Rectal smooth muscle tissue (tissue), 1 donor: Measurements from ENCODE around the gene TUBGCP3.

Experiments
- H3K27ac ChIP-seq: one replicate; pipeline ENCODE4 v1.7.0; 2013; ENCODE audit warnings: low read depth, low read length, inconsistent platforms
- H3K27me3 ChIP-seq: one replicate; pipeline ENCODE4 v1.7.0; 2013; ENCODE audit warnings: low read length; ENCODE audit not compliant: control insufficient read depth, insufficient read depth
- H3K36me3 ChIP-seq: one replicate; pipeline ENCODE4 v1.7.0; 2013; ENCODE audit warnings: low read length; ENCODE audit not compliant: control insufficient read depth, insufficient read depth
- H3K4me1 ChIP-seq: one replicate; pipeline ENCODE4 v1.7.0; 2013; ENCODE audit warnings: low read length; ENCODE audit not compliant: control insufficient read depth, insufficient read depth
- H3K4me3 ChIP-seq: one replicate; pipeline ENCODE4 v1.7.0; 2013; ENCODE audit warnings: low read length
- H3K9ac ChIP-seq: one replicate; pipeline ENCODE4 v1.7.0; 2013; ENCODE audit warnings: low read length

The TUBGCP3 gene

GRCh38 chr13:112450118-112450903 lies 137.6 kb downstream of the TUBGCP3 start:
- Histone ChIP-seq H3K27me3 (peaks cover 4% of the 10 kb centered on the region), H3K4me1 (no peaks in the 10 kb centered on the region), H3K4me3 (no peak overlapping the region), H3K27ac (no peak overlapping the region), H3K9ac (no peak overlapping the region), H3K36me3 (no peaks in the 10 kb centered on the region)

GRCh38 chr13:112449545-112449930 lies 138.4 kb downstream of the TUBGCP3 start:
- Histone ChIP-seq H3K4me3 (no peak overlapping the region), H3K27ac (no peak overlapping the region), H3K4me1 (no peaks in the 10 kb centered on the region), H3K9ac (no peak overlapping the region), H3K27me3 (peaks cover 4% of the 10 kb centered on the region), H3K36me3 (no peaks in the 10 kb centered on the region)

DNA sequence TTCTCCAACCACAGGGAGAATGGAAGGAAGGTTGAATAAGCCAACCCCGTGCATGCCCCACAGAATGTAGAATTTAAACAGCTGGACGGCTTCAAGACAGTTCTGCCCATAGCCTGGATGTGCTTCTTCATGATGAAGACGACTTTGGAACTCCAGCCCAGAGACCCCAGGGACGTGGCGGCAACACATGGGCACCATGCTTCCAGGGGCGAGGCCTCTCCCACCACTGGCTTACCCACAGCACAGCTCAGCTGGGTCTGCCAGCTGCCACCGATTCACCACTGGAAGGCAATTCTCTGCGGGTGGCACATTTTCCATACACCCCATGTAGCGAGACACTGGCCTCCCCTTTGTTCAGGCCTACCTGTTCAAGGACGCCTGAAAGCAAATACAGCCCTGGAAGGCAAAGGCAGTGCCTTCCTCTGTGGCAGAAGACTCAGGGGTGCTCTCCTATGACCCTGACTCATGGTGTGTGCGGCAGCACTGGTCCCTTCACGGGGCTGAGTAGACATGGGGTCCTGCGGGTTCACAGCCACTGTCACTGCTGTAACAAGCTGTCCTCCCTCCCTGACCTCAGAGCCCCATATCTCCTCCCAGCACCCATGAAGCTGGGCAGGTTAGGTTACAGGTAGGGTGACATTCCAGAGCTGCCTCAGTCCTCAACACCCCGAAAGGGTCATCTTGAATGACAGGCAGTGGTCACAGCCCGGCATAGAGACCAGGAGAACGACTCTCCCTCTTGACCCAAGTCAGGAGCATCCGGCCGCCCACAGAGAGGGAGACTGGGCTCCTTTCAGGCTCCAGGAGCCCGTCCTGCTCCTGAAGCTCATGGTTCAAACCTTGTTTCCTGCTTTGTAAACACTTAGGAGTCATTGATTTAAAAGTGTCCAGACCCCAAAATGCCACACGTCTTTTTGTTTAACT lies 139.1 kb downstream of the TUBGCP3 start:
- Histone ChIP-seq H3K27me3 (peaks cover 4% of the 10 kb centered on the region), H3K9ac (no peak overlapping the region), H3K4me1 (no peaks in the 10 kb centered on the region), H3K4me3 (no peak overlapping the region), H3K27ac (no peak overlapping the region), H3K36me3 (no peaks in the 10 kb centered on the region)

- H3K27ac ChIP-seq = no peak overlapping the region
- no peak overlapping the region for H3K9ac ChIP-seq
- H3K27me3 ChIP-seq = peaks cover 13% of the 10 kb centered on the region
- H3K4me3 ChIP-seq = no peak overlapping the region
- no peaks in the 10 kb centered on the region for H3K36me3 ChIP-seq
- no peaks in the 10 kb centered on the region for H3K4me1 ChIP-seq
These were observed 140.0 kb downstream of the TUBGCP3 start for GRCh38 chr13:112447761-112448603.

DNA sequence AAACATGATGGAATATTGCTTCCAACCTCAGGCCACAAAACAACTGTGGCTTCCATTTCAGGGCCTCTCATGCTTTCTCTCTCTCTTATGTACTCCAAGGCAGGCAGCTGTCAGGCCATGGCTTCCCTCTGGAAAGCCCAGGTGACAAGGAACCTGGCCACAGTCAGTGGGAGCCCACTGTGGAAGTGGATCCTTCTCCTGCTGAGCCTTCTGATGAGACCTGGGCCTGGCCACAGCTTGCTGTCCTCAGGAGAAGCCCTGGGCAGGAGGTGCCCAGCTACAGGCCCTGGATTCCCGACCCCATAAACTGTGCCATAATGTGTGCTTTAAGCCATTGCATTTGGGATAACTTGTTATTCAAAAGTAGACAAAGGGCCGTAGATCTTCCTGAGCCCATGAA lies 140.6 kb downstream of the TUBGCP3 start:
- H3K27me3 ChIP-seq = peaks cover 13% of the 10 kb centered on the region
- H3K4me1 ChIP-seq = no peaks in the 10 kb centered on the region
- H3K36me3 ChIP-seq = no peaks in the 10 kb centered on the region
- H3K9ac ChIP-seq = no peak overlapping the region
- H3K27ac ChIP-seq = no peak overlapping the region
- H3K4me3 ChIP-seq = no peak overlapping the region

DNA sequence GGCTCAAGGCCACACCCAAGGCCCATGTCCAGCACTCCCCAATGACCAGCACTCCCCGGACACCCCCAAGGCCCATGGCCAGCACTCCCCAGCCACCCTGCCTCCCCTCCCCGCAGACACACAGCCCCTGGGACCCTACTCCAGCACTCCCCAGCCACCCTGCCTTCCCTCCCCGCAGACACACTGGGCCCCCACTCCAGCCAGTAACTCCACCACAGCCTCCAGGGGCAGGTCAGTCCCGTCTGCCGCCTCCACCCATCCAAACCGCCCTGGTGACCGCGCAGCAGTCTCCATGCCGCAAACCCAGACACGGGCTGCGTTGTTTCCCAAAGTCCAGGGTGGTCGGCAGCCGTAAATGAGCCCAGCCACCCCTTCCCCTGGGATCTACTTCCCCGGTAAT lies 141.1 kb downstream of the TUBGCP3 start:
- Histone ChIP-seq H3K4me1 (no peaks in the 10 kb centered on the region), H3K36me3 (no peaks in the 10 kb centered on the region), H3K9ac (no peak overlapping the region), H3K4me3 (no peak overlapping the region), H3K27ac (no peak overlapping the region), H3K27me3 (peaks cover 11% of the 10 kb centered on the region)

DNA sequence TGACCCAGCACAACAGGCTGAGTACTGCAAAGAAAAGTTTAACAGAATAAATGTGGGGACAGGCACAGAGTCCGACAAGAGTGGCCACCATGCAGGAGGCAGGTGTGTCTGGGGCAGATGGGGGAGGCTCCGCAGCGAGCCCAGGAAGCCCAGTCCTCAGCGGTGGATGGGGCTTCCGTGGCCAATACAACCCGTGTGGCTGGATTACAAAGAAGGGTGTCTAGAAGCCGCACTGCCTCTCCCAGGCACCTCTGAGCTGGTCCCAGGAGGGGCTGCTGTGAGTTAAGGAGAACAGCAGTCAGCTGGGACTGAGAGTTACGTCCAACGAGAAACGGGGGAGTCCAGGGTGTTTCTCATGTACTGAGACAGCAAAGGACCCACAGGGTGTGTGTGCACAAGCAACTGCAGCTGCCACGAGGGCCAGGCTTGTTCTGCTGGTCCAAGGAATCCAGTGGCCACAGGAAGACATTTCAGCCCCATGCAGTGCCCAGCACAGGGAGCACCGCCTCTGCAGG lies 141.5 kb downstream of the TUBGCP3 start:
- Histone ChIP-seq H3K27ac (no peak overlapping the region), H3K9ac (no peak overlapping the region), H3K4me1 (no peaks in the 10 kb centered on the region), H3K27me3 (peaks cover 8% of the 10 kb centered on the region), H3K36me3 (no peaks in the 10 kb centered on the region), H3K4me3 (no peak overlapping the region)

DNA sequence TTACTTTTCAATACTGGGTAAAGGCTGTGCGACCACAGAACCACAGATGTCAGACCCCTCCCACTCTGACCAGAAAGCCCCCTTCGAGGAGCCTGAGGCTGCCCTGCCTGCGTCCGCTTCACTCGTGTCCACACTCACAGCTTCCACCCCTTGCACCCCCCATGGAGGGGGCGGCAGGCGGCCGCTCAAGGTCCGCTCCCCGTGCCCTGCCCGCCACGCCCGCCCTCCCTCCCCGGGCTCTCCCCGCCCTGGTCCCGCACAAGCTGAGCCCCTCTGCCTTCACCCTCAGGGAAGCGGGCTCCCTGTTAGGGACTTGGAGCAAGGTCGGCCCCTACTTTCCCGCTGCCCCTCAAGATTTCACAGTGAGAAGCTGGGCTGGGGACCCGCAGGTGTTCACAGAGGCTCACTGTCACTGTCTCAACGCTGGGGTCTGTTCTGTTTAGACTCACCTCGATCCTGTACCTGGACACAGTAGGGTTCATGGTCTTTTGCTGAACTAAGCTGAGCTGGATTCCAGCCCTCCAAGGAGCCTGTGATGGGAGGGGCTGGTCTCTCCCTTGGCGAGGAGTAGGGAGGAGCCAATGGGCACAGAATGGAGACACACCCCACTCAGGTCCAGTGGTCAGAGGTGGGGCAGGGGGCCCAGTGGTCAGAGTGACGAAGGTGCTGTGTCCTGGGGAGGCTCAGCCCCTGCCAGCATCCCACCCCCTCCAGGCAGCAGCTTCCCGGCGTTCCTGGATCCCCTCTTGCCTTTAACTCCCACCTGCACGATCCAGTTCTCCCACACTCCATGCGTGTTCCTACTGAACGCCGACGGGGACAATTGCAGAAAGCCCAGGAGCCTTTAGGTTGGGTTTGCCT lies 142.3 kb downstream of the TUBGCP3 start:
- H3K27me3 ChIP-seq = peaks cover 8% of the 10 kb centered on the region
- H3K4me1 ChIP-seq = no peaks in the 10 kb centered on the region
- no peak overlapping the region for H3K9ac ChIP-seq
- H3K4me3 ChIP-seq = no peak overlapping the region
- H3K27ac ChIP-seq = no peak overlapping the region
- H3K36me3 ChIP-seq = no peaks in the 10 kb centered on the region

- Histone ChIP-seq H3K4me1 (no peaks in the 10 kb centered on the region), H3K36me3 (no peaks in the 10 kb centered on the region), H3K4me3 (no peak overlapping the region), H3K27me3 (peaks cover 8% of the 10 kb centered on the region), H3K9ac (no peak overlapping the region), H3K27ac (no peak overlapping the region)
These were observed 143.2 kb downstream of the TUBGCP3 start for GRCh38 chr13:112444416-112445399.

DNA sequence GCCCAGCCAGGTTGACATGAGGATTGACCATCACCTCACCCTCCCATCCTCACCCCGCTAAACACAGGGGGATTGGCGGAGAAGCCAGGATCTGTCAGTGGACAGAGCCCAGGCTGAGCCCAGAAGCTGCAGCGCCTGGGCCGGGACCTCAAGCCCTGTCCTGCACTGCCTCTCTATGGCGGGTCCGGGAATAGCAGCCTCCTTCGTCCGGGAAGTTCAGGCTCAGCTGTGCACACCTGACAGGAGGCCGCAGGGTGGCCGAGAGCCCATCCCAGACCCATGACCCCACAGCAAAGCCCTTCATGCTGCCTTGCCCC lies 144.0 kb downstream of the TUBGCP3 start:
- Histone ChIP-seq H3K9ac (no peak overlapping the region), H3K27me3 (peaks cover 8% of the 10 kb centered on the region), H3K27ac (no peak overlapping the region), H3K4me3 (no peak overlapping the region), H3K36me3 (no peaks in the 10 kb centered on the region), H3K4me1 (no peaks in the 10 kb centered on the region)
